ENCODE data around the gene LZTR1.

DNA sequence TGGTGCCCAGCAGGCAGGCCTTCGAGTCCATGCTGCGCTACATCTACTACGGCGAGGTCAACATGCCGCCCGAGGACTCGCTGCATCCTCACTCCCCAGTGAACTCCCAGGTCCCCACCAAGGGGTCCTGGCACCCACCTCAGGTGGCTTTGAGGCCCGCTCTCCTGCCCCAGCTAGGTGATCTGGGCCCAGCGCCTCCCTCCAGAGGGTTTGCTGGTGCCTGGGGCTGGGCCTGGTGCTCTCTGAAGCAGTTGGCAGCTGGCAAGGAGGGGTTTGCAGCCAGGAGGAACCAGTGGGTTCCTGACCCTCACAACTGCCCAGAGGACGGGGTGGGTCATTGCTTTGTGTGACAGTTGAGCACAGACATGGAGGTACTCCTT is 13.9 kb downstream of the LZTR1 start:
- TF ChIP-seq EZH2phosphoT487 (IDR thresholded peaks at IDR 0.05; ENCODE audit: borderline replicate concordance, low read depth) (no peak), POLR2AphosphoS5 (IDR thresholded peaks at IDR 0.05; ENCODE audit: low read depth, low read length) (no peak), CTCF (IDR thresholded peaks at IDR 0.05) (no peak), ELF1 (IDR thresholded peaks at IDR 0.05) (no peak), TAF1 (IDR thresholded peaks at IDR 0.05; ENCODE audit: borderline replicate concordance, low read depth, low read length) (no peak)
- TF ChIP-seq, protein P1, sequence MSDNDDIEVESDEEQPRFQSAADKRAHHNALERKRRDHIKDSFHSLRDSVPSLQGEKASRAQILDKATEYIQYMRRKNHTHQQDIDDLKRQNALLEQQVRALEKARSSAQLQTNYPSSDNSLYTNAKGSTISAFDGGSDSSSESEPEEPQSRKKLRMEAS (IDR thresholded peaks at IDR 0.05; ENCODE audit: low read depth), result no peak

All from SK-N-SH (cell line).